ENCODE data around the gene NCOA7.

GRCh38 chr6:125811259-125811658 is 20.5 kb downstream of the NCOA7 start:
- TF ChIP-seq CTCF (IDR thresholded peaks at IDR 0.05) (no peak), POLR2A (IDR thresholded peaks at IDR 0.05) (no peak)
